ENCODE measurements around the gene KCNJ10.

Gene KCNJ10

GRCh38 chr1:159983681-159984080, 86.3 kb downstream of the KCNJ10 start:
- DNase-seq = no peak

DNA sequence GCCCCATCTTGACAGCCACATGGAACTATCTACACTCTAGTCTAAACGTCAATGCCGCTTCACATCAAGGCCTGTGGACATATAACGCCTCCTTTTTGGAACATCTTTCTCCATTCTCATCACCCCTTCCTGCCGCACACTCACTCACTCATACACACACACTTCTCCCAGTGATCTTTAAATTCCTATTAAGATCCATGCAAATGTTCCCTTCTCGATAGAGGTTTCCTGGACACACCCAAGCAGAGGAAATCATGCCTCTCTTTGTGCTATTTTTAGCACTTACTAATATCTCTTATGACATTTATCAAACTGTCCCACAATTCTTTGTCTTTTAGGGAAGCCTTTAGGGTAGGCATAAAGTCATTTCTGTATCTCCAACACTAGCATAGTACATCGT, 87.7 kb downstream of the KCNJ10 start:
- no peak for DNase-seq

- DNase-seq = no peak
Observed at GRCh38 chr1:159981351-159982055, 88.5 kb downstream of the KCNJ10 start.

GRCh38 chr1:159980786-159981185, 89.2 kb downstream of the KCNJ10 start:
- no peak for DNase-seq

GRCh38 chr1:159980076-159980475, 89.9 kb downstream of the KCNJ10 start:
- no peak for DNase-seq

GRCh38 chr1:159979257-159979656, 90.7 kb downstream of the KCNJ10 start:
- no peak for DNase-seq

GRCh38 chr1:159978107-159978398, 91.9 kb downstream of the KCNJ10 start:
- DNase-seq = no peak

DNA sequence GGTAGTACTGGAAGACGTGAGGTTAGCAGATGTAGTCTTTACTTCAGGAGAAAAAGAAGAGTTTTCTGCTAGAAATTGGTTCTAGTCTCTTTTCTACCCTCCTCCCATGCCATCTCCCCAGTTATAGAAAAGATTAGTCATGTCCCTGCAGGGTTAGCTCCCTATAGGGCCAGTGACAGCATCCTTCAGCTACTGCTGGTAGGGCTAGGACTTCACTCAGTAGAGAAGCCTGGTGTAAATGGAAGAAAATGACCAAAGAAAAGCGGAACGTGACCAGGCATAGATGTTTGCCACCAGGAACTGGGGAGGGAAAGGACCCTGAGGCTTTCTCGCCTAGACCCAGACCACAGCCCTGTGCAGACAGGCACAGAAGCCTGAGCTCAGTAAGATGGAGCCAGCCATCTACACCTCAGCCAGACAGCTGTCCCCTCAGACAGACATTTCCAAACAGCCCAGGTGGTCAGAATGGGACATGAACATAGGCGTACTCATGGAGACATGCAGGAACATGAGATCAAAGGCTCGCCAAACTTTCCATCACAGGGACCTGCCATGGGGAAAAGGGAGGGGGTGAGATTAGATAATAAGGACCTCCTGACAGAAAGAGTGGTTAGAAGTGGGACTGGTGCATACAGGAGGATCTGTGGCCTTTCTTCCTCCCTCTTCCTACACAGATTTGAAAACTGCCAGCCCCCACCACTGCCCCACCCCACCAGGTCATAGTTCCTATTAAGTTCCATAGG, 92.4 kb downstream of the KCNJ10 start:
- no peak for DNase-seq

- DNase-seq = no peak
Observed at GRCh38 chr1:159974350-159974965, 95.5 kb downstream of the KCNJ10 start.

- DNase-seq = no peak
Observed at GRCh38 chr1:159973350-159973940, 96.5 kb downstream of the KCNJ10 start.

- DNase-seq = no peak
Observed at GRCh38 chr1:159972443-159973205, 97.3 kb downstream of the KCNJ10 start.

- no peak for DNase-seq
Observed at GRCh38 chr1:159970932-159971342, 99.0 kb downstream of the KCNJ10 start.

- no peak for DNase-seq
Observed at GRCh38 chr1:159968901-159969300, 101.1 kb downstream of the KCNJ10 start.

GRCh38 chr1:159965263-159965662, 104.7 kb downstream of the KCNJ10 start:
- no peak for DNase-seq

DNA sequence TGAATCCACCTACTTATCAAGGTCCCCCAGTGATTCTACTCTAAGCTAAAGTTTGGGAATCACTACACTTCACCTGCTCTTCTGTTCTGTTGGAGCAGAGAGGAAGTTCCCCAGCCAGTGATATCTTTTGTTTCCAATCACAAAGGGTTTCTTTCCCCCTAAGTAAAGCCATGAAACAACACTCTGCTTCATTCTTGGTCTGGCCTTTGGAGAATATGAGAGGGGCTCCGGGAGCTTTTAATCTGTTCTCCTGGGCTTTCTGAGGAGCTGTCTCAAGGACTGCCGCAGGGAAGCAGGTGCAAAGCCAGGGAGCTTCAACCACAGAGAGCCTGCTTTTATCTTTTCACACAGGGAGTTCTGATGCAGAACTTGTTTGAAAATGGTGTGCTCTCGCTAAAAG, 105.8 kb downstream of the KCNJ10 start:
- DNase-seq = no peak

DNA sequence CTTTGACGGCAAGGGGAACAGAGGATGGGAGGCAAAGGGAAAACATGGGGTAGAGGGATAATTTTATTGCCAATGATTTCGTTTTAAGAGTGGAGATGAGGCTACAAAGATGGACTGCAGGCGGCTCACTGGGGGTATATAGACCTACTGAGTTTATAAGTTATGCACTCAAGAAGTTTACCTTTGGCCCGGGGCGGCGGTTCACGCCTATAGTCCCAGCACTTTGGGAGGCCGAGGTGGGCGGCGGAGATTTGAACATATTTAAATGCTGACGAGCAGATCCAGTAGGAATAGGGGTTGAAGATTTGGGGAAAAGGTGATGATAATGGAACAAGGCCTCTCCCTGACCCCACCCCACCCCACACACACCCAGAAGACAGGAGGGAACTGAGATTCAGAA, 107.8 kb downstream of the KCNJ10 start:
- no peak for DNase-seq

DNA sequence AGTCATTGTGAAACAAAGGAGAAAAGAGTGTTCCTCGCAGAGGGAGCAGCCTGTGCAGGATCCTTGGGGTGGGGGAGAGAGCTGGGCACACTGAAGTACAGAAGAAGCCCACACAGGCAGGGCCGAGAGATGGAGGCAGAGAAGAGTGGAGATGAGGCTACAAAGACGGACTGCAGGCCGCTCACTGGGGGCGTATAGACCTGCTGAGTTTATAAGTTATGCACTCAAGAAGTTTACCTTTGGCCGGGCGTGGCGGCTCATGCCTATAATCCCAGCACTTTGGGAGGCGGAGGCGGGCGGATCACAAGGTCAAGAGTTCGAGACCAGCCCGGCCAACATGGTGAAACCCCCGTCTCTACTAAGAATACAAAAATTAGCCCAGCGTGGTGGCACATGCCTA, 108.3 kb downstream of the KCNJ10 start:
- DNase-seq = no peak

DNA sequence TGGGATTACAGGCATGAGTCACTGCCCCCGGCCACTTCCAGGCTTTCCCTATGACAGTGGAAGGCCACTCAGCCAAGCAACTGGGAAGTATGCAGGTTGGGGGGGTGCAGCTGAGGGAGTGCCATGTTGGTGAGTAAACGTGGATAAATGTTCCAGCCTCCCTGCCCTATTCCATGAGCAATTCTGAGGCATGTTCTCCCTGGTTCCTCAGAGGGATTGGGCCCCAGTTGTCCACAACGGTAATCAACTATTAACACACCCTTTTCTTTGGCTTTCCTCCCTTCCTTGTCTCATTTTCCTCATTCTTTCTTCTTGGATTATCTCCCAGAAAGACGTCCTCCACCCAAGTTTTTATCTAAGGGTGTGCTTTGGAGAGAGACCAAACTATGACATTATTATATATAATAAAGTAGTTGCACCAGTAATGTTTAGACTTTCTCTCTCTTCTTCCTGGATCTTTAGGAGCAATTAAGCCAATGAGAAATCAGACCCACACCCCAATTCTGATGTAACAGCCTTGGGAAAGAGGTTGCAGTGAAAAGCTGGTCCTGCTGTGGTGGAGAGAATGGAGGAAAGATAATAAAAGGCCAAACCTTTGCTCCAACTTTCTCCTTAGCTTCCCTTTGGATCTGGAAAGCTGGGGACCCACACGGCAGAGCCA, 109.1 kb downstream of the KCNJ10 start:
- no peak for DNase-seq

DNA sequence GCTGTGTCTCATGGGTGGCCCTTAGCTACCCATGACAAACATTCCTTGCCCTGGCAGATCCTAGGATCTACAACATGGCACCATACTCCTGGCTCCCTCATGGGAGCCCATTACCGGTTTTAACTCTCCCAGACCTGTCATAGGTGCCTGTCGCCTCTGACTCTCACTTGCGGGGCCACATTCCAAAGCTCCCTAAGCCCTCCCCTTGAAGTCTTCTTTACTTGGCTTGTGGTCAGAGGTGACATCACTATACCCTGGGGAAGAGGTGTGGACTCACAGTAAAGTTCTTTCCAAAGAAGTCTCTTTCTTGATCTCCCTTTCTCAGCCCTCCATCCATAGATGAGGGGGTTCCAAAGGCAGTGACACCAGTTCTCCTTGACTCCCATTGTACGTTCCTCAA, 110.5 kb downstream of the KCNJ10 start:
- no peak for DNase-seq

DNA sequence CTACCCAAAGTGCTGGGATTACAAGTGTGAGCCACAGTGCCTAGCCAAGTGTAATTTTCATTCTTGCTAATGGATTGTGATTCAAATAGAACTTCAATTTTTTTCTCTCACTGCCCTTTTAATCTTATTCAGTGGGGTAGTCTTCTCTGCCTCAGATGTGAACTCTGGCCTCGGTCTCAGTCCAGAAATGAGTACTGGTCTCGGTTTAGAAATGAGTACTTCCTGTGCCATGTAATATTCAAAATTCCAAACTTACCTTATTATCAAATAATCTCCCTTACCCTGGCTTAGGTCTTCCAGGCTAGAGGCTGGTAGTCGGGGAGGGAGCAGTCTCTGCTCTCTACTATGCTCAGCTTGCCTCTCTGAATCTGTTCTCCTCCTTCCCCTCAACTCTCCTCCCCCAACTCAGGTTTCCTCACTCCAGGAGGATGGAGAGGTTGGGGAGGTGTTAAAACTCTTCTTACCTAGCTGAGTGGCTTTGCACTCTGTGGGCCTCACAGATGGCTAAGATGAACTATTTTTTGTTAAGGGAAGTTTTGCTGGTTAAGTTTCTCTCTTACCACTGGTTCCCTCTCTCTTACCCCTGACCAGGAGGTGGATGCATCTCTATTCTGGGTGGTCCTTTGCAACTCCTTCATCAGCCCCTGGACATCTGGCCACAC, 111.1 kb downstream of the KCNJ10 start:
- DNase-seq = no peak

GRCh38 chr1:159957824-159958268, 112.1 kb downstream of the KCNJ10 start:
- DNase-seq = no peak

DNA sequence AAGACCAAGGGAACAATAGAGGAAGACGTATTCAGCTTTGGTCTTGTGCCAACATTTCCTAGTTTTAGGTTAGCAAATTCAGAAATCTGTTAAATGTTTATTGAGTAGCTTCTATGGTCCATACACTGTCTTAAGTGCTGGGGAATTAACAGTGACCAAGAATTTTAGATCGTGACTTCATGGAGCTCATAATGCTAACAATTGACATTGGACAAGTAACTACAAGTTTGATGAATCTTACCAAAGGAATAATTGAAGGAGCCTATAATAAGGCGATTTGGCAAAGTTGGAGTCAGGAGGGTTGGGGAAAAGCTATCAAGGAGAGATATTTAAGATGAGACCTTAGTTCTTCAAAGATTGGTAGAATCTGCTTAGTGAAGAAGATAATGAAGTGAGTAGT, 114.5 kb downstream of the KCNJ10 start:
- DNase-seq = no peak
